Epithelial cell of proximal tubule (primary cell): ENCODE results near the gene TP53AIP1. TPM values are rescaled to one million over a fixed set of nuclear protein-coding genes. Genes with fewer than 3 reads are reported as not detected.

Source experiments
- DNase-seq: peaks from one replicate; pipeline ENCODE4 v3.0.0-alpha.2; 2011; ENCODE audit warnings: low read depth
- H3K4me3 ChIP-seq: 2 replicates; pipeline ENCODE4 v1.5.1; 2011; ENCODE audit warnings: low read depth, mild to moderate bottlenecking, low read length
- CTCF ChIP-seq: conservative IDR thresholded peaks from 2 replicates; pipeline ENCODE4 v1.5.1; 2012; ENCODE audit warnings: low read depth, mild to moderate bottlenecking, low read length
- total RNA-seq: library from RNA; depleted of rRNA; stranded (reverse); fragments of >200 nt; gene quantifications from 2 replicates; pipeline ENCODE4 v1.2.3, GENCODE V29; 2015

The TP53AIP1 gene
- total RNA-seq, 1 donor from 2014 or later: not detected

GRCh38 chr11:128896356-128896755 lies 46.3 kb downstream of the TP53AIP1 start:
- no peak for DNase-seq
- H3K4me3 ChIP-seq: no peak overlapping the region
- no peak for TF ChIP-seq CTCF

GRCh38 chr11:128895526-128895925 lies 47.1 kb downstream of the TP53AIP1 start:
- DNase-seq: no peak
- TF ChIP-seq CTCF: no peak
- H3K4me3 ChIP-seq: no peak overlapping the region

GRCh38 chr11:128894685-128895084 lies 48.0 kb downstream of the TP53AIP1 start:
- no peak for DNase-seq
- no peak for TF ChIP-seq CTCF
- no peak overlapping the region for H3K4me3 ChIP-seq

GRCh38 chr11:128894286-128894681 lies 48.4 kb downstream of the TP53AIP1 start:
- DNase-seq: no peak
- no peak overlapping the region for H3K4me3 ChIP-seq
- TF ChIP-seq CTCF: no peak

GRCh38 chr11:128893578-128894285 lies 48.9 kb downstream of the TP53AIP1 start:
- no peak for DNase-seq
- no peak overlapping the region for H3K4me3 ChIP-seq
- TF ChIP-seq CTCF: no peak

- no peak for TF ChIP-seq CTCF
- no peak for DNase-seq
Measured at GRCh38 chr11:128892866-128893565, 49.7 kb downstream of the TP53AIP1 start.

More at GRCh38 chr11:128892866-128893565, 49.7 kb downstream of the TP53AIP1 start:
- no peak overlapping the region for H3K4me3 ChIP-seq
